Panc1 (cell line): Measurements from ENCODE around the gene PRXL2A. TPM values are rescaled to one million over a fixed set of nuclear protein-coding genes. Genes with fewer than 3 reads are reported as not detected.
"Not testable (repeated sequence)": the region's sequence is repeated elsewhere in the genome, so short reads cannot be mapped to it uniquely, and the experiment has no call there.

ENCODE experiments used
- ATAC-seq: fragments of 200-7000 bp; cut with Tn5 transposase; 2 replicates; pipeline ENCODE4 v1.9.1; 2020; ENCODE audit warnings: mild to moderate bottlenecking, moderate library complexity
- BruUV-seq: library from RNA; stranded (reverse); fragments of 400-500 nt; replicated peaks from 2 replicates; lab custom pipeline; 2021; lab: Mats Ljungman, UMichigan
- CTCF ChIA-PET: fragments of 300-600 bp; sonication (Branson Sonifier 250); formaldehyde crosslinking; loops from one replicate; lab custom pipeline; 2022; ENCODE audit warnings: antibody characterized with exemption; lab: Charles Lee
- POLR2A ChIA-PET: fragments of 300-600 bp; sonication (Branson Sonifier 250); formaldehyde crosslinking; loops from one replicate; lab custom pipeline; 2022; ENCODE audit warnings: antibody characterized with exemption; lab: Charles Lee
- DNase-seq: peaks from one replicate; pipeline ENCODE4 v3.0.0-alpha.2; 2010; ENCODE audit warnings: low read depth, low spot score
- H3K27ac ChIP-seq: 2 replicates; pipeline ENCODE4 v1.5.1; 2011; ENCODE audit warnings: mild to moderate bottlenecking, low read length, inconsistent platforms
- H3K27me3 ChIP-seq: fragments of 200-500 bp; sonication (Bioruptor generic); 2 replicates; pipeline ENCODE4 v1.6.0; 2014; ENCODE audit warnings: low read length, inconsistent platforms; ENCODE audit not compliant: control insufficient read depth, insufficient read depth
- H3K36me3 ChIP-seq: fragments of 200-500 bp; sonication (Bioruptor generic); 2 replicates; pipeline ENCODE4 v1.5.1; 2014; ENCODE audit warnings: inconsistent platforms, mild to moderate bottlenecking, low read length, moderate library complexity; ENCODE audit not compliant: control insufficient read depth, insufficient read depth
- H3K4me1 ChIP-seq: 2 replicates; pipeline ENCODE4 v1.5.1; 2011; ENCODE audit warnings: inconsistent platforms, mild to moderate bottlenecking, low read length, moderate library complexity; ENCODE audit not compliant: control insufficient read depth, insufficient read depth
- H3K4me3 ChIP-seq, 2 experiments: 2 replicates each; pipeline ENCODE4 v1.5.1; 2011 to 2012; ENCODE audit warnings: low read depth in 2 of 2, low read length in 2 of 2, mild to moderate bottlenecking in 2 of 2, inconsistent platforms in 1 of 2, moderate library complexity in 1 of 2
- H3K9me3 ChIP-seq: fragments of 200-500 bp; sonication (Bioruptor generic); 2 replicates; pipeline ENCODE4 v1.5.1; 2014; ENCODE audit warnings: low read depth, mild to moderate bottlenecking, inconsistent platforms, low read length, moderate library complexity; ENCODE audit not compliant: control insufficient read depth, insufficient read depth
- CTCF ChIP-seq: fragments of 450-650 bp; IDR thresholded peaks from 2 replicates; pipeline ENCODE4 v1.5.1; 2017; ENCODE audit warnings: mild to moderate bottlenecking
- POLR2AphosphoS5 ChIP-seq: IDR thresholded peaks from 2 replicates; pipeline ENCODE4 v1.6.1; 2012; ENCODE audit warnings: mild to moderate bottlenecking, low read depth, low read length, moderate library complexity
- REST ChIP-seq, 2 experiments: IDR thresholded peaks; 2 replicates each; pipeline ENCODE4 v1.6.1; 2011 to 2012; ENCODE audit warnings: low read depth in 2 of 2, control low read depth in 1 of 2, low read length in 1 of 2, mild to moderate bottlenecking in 1 of 2, moderate library complexity in 1 of 2; ENCODE audit not compliant: insufficient read depth in 1 of 2
- SIN3A ChIP-seq: IDR thresholded peaks from 2 replicates; pipeline ENCODE4 v1.6.1; 2012; ENCODE audit warnings: low read depth, mild to moderate bottlenecking, low read length, moderate library complexity, borderline replicate concordance; ENCODE audit not compliant: insufficient read depth
- TCF7L2 ChIP-seq: IDR thresholded peaks from 2 replicates; pipeline ENCODE4 v1.6.1; 2011; ENCODE audit warnings: mild to moderate bottlenecking, low read depth, low read length, inconsistent platforms
- in situ Hi-C: cut with HindIII; loops from 2 replicates; pipeline ENCODE4 v1.10.0; 2016; ENCODE audit warnings: low sequenced_read_pairs, low pct_unique_long_range_greater_than_20kb
- intact Hi-C: fragments of 100-400 bp; cut with micrococcal nuclease; formaldehyde crosslinking; loops from one replicate; pipeline ENCODE4 v1.10.0; 2022; ENCODE audit not compliant: unreplicated experiment
- total RNA-seq: library from RNA; stranded (reverse); gene quantifications from one replicate; pipeline ENCODE4 v1.2.1, GENCODE V29; 2021; ENCODE audit not compliant: unreplicated experiment

Gene PRXL2A
- total RNA-seq, 1 experiment from 2014 or later = 89.0 TPM

GRCh38 chr10:80474941-80475340 is 66.6 kb downstream of the PRXL2A start:
- intact Hi-C loops = no loop called here
- CTCF ChIA-PET = interaction anchor here (1.0 kb wide), 1 partner anchor 31 kb away, joined by 5 read pairs; no protein-coding TSS in a partner anchor

GRCh38 chr10:80475641-80476040 is 67.3 kb downstream of the PRXL2A start:
- H3K9me3 ChIP-seq, H3K27ac ChIP-seq, H3K27me3 ChIP-seq, H3K36me3 ChIP-seq, BruUV-seq, H3K4me3 ChIP-seq, ATAC-seq, DNase-seq, POLR2A ChIA-PET, in situ Hi-C loops, CTCF ChIA-PET, intact Hi-C loops, H3K4me1 ChIP-seq: not testable (repeated sequence)

More at GRCh38 chr10:80474941-80475340, 66.6 kb downstream of the PRXL2A start:
- ATAC-seq (no peak), DNase-seq (no peak)
- no TSS peak for BruUV-seq
- in situ Hi-C loops = no loop called here
- Histone ChIP-seq H3K36me3 (no peaks in the 10 kb centered on the region), H3K4me3 (no peak overlapping the region), H3K27me3 (no peaks in the 10 kb centered on the region), H3K4me1 (peaks cover 6% of the 10 kb centered on the region), H3K27ac (no peak overlapping the region), H3K9me3 (peaks cover 8% of the 10 kb centered on the region; the same call in 1 of the 2 replicates)
- POLR2A ChIA-PET = no interaction called here
- TF ChIP-seq REST (IDR thresholded peaks at IDR 0.05; ENCODE audit: insufficient read depth in 1 of 2, low read depth in 2 of 2, low read length in 1 of 2) (no peak), TCF7L2 (no peak), SIN3A (no peak), POLR2AphosphoS5 (no peak), CTCF (no peak)

- DNase-seq = no peak
- intact Hi-C loops = no loop called here
- ATAC-seq = no peak
- H3K4me1 ChIP-seq = peaks cover 6% of the 10 kb centered on the region
- POLR2A ChIA-PET = no interaction called here
- no peak overlapping the region for H3K4me3 ChIP-seq
- H3K27ac ChIP-seq = no peak overlapping the region
- in situ Hi-C loops = no loop called here
- H3K27me3 ChIP-seq = no peaks in the 10 kb centered on the region
- no TSS peak for BruUV-seq
- no peak for TF ChIP-seq TCF7L2
- TF ChIP-seq SIN3A = no peak
- TF ChIP-seq POLR2AphosphoS5 = no peak
- no peak for TF ChIP-seq CTCF
- TF ChIP-seq REST (IDR thresholded peaks at IDR 0.05; ENCODE audit: insufficient read depth in 1 of 2, low read depth in 2 of 2, low read length in 1 of 2) = no peak
- peaks cover 8% of the 10 kb centered on the region; the same call in 1 of the 2 replicates for H3K9me3 ChIP-seq
- H3K36me3 ChIP-seq = no peaks in the 10 kb centered on the region
- CTCF ChIA-PET = no interaction called here
Measured at GRCh38 chr10:80476685-80477084, 68.3 kb downstream of the PRXL2A start.
